Kidney epithelial cell (primary cell): ENCODE data around the gene PBLD. TPM values are rescaled to one million over a fixed set of nuclear protein-coding genes. Genes with fewer than 3 reads are reported as not detected.

Source experiments
- DNase-seq: peaks from one replicate; pipeline ENCODE4 v3.0.0-alpha.2; 2010; ENCODE audit warnings: low read depth
- H3K27me3 ChIP-seq: 2 replicates; pipeline ENCODE4 v1.6.0; 2011; ENCODE audit warnings: low read length; ENCODE audit not compliant: control insufficient read depth, insufficient read depth
- H3K36me3 ChIP-seq: 2 replicates; pipeline ENCODE4 v1.5.1; 2011; ENCODE audit warnings: low read length; ENCODE audit not compliant: control insufficient read depth, insufficient read depth
- H3K4me3 ChIP-seq: 2 replicates; pipeline ENCODE4 v1.5.1; 2011; ENCODE audit warnings: low read depth, mild to moderate bottlenecking, control low read depth, low read length
- CTCF ChIP-seq: IDR thresholded peaks from 2 replicates; pipeline ENCODE4 v1.5.1; 2011; ENCODE audit warnings: mild to moderate bottlenecking, moderate library complexity, low read length, control low read depth, inconsistent platforms; ENCODE audit not compliant: insufficient read depth, poor library complexity, severe bottlenecking
- total RNA-seq: library from RNA; depleted of rRNA; stranded (reverse); fragments of >200 nt; gene quantifications from 2 replicates; pipeline ENCODE4 v1.2.3, GENCODE V29; 2015

Gene PBLD
- total RNA-seq, 1 donor from 2014 or later, result 4.5 TPM

- no peak for TF ChIP-seq CTCF
These were observed 31.6 kb upstream of the PBLD start for GRCh38 chr10:68364101-68364886.

GRCh38 chr10:68362590-68362989, 29.9 kb upstream of the PBLD start:
- Histone ChIP-seq H3K36me3 (no peaks in the 10 kb centered on the region), H3K27me3 (no peaks in the 10 kb centered on the region), H3K4me3 (no peak overlapping the region)
- DNase-seq, result no peak
- TF ChIP-seq CTCF, result no peak

More at GRCh38 chr10:68364101-68364886, 31.6 kb upstream of the PBLD start:
- DNase-seq, result no peak
- no peak overlapping the region for H3K4me3 ChIP-seq
- no peaks in the 10 kb centered on the region for H3K27me3 ChIP-seq
- H3K36me3 ChIP-seq, result no peaks in the 10 kb centered on the region

- no peak for TF ChIP-seq CTCF
- H3K4me3 ChIP-seq, result no peak overlapping the region
- DNase-seq, result no peak
- H3K36me3 ChIP-seq, result no peaks in the 10 kb centered on the region
- no peaks in the 10 kb centered on the region for H3K27me3 ChIP-seq
These were observed 26.5 kb upstream of the PBLD start for GRCh38 chr10:68359189-68359588.

- no peak for DNase-seq
- no peak for TF ChIP-seq CTCF
- H3K4me3 ChIP-seq, result no peak overlapping the region
- H3K36me3 ChIP-seq, result no peaks in the 10 kb centered on the region
- no peaks in the 10 kb centered on the region for H3K27me3 ChIP-seq
These were observed 20.8 kb upstream of the PBLD start for GRCh38 chr10:68353537-68353936.

- Histone ChIP-seq H3K4me3 (no peak overlapping the region), H3K36me3 (no peaks in the 10 kb centered on the region), H3K27me3 (no peaks in the 10 kb centered on the region)
- TF ChIP-seq CTCF, result peak; percentile 81
- no peak for DNase-seq
These were observed 15.6 kb upstream of the PBLD start for GRCh38 chr10:68348265-68348741.

GRCh38 chr10:68346774-68347173, 14.0 kb upstream of the PBLD start:
- H3K4me3 ChIP-seq, result no peak overlapping the region
- DNase-seq, result no peak
- H3K36me3 ChIP-seq, result no peaks in the 10 kb centered on the region
- no peak for TF ChIP-seq CTCF
- no peaks in the 10 kb centered on the region for H3K27me3 ChIP-seq
